Left hindlimb (tissue), 1 donor: ENCODE results near the gene GET4.
"Not testable (repeated sequence)": the region's sequence is repeated elsewhere in the genome, so short reads cannot be mapped to it uniquely, and the experiment has no call there.

Experiments used
- DNase-seq: peaks from one replicate; pipeline ENCODE4 v3.0.0-alpha.2; 2018

Gene GET4

GRCh38 chr7:931871-932650, 55.7 kb downstream of the GET4 start:
- DNase-seq, result no peak

- DNase-seq, result no peak
Measured at GRCh38 chr7:932651-932975, 56.3 kb downstream of the GET4 start.

- no peak for DNase-seq
Measured at GRCh38 chr7:934469-935163, 58.3 kb downstream of the GET4 start.

GRCh38 chr7:935164-935873, 59.0 kb downstream of the GET4 start:
- no peak for DNase-seq

DNA sequence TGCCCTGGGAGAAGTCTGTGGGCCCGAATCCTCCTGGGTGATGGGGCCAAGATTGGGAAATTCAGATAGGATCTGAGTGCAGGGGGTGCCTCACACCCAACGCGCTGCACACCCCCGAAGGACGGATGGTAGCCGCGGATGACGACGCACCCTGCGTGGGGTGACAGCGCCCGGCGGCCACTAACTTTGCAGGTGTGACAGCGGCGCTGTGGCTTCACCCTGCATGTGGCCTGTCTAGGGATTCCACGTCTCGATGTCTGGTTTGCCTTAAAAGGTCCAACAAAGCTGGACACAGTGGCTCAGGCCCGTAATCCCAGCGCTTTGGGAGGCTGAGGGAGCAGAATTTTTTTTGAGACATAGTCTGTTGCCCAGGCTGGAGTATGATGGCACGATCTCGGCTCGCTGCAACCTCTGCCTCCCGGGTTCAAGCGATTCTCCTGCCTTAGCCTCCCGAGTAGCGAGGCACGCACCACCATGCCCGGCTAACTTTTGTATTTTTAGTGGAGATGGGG, 59.6 kb downstream of the GET4 start:
- no peak for DNase-seq

DNA sequence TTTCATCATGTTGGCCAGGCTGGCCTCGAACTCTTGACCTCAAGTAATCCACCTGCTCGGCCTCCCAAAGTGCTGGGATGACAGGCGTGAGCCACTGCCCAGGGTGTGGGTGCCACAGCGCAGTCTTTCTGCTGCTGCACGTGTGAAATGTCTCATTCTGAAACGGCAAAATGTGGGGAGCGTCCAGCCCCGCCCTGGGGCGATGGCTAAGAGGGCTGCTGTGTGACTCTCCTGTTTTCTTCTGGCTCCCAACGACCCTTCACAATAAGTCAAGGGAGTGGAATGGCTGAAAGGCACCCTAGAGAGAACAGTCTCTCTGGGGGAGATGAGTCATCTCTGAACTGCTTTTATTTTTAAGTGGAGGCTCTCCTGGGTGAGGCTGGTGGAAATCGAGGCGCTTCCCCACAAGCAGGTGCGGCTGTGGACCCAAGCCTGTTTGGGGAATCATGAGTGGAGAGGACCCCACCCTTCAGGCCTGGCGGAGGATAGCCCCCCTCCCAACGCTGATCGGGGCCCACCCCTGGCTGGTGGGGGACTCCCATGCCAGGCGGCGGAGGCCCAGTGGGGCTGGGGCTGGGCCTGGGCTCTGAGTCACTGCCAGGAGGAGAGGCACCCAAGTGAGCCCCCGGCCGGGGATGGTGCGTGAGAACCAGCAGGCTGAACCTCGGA, 60.2 kb downstream of the GET4 start:
- no peak for DNase-seq

DNA sequence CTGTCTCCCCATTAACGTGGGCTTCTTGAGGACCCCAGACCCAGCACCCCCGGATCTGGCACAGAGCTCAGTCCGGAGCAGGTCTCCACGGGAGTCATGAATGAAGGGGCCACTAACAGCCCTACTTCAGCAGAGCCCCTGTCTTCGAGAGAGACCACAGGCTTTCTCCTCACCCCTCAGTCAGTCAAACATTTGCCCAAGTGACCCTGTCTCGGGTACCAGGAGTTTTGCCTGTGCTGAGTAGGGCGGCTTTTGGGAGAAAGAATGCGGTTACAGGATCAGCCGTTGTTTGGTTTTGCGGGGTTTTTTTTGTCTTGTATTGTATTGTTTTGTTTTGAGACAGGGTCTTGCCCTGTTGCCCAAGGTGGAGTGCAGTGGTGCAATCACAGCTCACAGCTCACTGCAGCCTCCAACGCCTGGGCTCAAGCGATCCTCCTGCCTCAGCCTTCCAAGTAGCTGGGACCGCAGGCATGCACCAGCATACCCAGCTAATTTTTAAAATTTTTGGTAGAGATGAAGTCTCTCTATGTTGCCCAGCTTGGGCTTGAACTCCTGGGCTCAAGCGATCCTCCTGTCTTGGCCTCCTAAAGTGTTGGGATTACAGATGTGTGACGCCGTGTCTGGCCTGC, 61.6 kb downstream of the GET4 start:
- no peak for DNase-seq

DNA sequence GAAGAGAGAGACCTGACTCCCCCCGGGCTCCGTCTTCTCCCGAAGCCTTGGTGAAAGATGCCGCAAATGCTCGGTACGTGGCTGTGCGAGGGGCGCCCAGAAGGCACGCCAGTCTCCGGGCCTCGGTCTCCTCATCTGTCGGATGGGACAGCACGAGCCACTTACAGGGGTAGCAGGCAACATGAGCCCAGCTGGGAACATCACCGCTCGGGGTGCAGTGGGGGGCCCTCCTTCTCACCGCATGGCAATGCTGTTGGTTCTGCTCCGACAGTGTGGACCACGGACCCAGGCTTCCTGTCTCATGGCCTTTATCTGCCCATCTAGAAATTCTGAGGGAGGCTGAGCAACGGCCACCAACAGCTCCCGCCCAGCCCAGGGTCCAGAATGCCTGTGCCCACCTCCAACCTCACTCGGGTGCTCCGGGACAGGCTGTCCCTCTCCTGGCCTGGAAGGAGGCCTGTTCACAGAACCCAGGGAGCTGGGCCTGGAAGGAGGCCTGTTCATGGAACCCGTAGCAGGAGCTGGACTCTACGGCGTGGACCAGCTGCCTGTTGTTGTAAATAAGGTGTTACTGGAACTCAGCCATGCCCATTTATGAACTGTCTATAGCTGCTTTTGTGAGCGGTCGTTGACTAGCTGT, 62.3 kb downstream of the GET4 start:
- no peak for DNase-seq

- DNase-seq, result no peak
Measured at GRCh38 chr7:939843-940242, 63.5 kb downstream of the GET4 start.

GRCh38 chr7:940599-941408, 64.5 kb downstream of the GET4 start:
- DNase-seq, result no peak

DNA sequence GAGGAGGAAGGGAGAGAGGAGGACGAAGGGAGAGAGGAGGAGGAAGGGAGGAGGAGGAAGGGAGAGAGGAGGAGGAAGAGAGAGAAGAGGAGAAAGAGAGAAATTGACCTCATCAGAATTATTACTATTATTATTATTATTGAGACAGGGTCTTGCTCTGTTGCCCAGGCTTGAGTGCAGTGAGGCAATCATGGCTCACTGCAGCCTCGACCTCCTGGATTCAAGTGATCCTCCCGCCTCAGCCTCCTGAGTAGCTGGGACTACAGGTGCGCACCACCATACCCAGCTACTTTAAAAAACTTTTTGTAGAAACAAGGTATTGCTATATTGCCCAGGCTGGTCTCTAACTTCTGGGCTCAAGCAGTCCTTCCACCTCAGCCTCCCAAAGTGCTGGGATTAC, 67.4 kb downstream of the GET4 start:
- not testable (repeated sequence) for DNase-seq

GRCh38 chr7:944744-945143, 68.4 kb downstream of the GET4 start:
- DNase-seq, result no peak

- DNase-seq, result no peak
Measured at GRCh38 chr7:945147-945555, 68.8 kb downstream of the GET4 start.

DNA sequence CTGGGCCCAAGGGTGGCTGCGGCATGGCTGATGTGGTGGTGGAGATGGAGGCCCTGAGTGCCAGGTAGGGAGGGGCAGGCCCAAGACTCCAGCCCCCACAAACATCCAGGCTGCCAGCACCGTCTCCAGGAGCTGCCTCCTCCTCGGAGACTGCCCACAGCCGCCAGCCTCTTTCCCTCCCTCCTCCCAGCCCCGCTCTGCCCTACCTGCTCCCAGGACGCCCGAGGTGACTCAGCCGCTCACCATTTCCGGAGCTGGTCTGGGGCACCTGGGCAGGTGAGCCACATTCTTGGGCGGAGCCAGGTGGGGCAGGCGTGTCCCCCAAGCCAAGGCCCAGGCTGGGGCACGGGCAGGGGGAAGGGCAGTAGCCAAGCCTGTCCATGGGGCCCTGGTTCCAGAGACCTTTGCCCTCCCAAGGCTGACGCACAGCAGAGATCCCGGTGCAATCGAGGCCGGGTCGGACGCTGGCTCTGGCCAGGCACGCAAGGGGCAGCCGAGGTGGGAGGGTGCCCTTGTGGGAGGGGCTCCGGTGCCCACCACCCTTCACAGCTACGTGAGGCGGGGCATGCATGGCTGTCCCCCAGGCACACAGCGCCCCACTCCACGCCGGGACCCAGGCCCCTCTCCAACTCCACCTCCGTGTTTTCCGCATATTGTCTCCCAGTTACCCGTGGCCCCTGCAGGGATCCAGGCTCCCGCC, 69.4 kb downstream of the GET4 start:
- DNase-seq, result no peak
